Measurements from ENCODE around the gene HSPG2.
"Not testable (repeated sequence)": the region's sequence is repeated elsewhere in the genome, so short reads cannot be mapped to it uniquely, and the experiment has no call there.

HSPG2 gene

GRCh38 chr1:21843208-21843607, 93.9 kb downstream of the HSPG2 start:
- no peak for DNase-seq

- DNase-seq = no peak
These were observed 94.4 kb downstream of the HSPG2 start for GRCh38 chr1:21842606-21843162.

- no peak for DNase-seq
These were observed 95.2 kb downstream of the HSPG2 start for GRCh38 chr1:21841852-21842466.

DNA sequence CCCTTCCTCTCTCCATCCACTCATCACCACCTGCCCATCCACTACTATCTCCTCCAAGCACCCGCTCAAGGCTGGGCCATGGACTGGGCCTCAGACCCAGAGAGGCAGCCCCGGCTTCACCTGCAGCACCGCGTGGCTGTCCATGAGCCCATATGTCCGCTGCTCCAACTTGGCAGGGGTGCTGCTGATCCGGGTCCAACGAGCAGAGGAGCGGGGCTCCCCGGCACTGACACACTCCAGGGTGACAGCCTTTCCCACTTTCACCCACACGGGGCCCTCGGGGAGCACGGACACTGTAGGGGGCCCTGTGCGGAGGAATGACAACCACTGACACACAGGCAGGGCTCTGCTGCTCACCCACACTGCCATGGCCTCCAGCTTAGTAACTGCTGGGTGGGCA, 96.1 kb downstream of the HSPG2 start:
- no peak for DNase-seq

- no peak for DNase-seq
These were observed 97.6 kb downstream of the HSPG2 start for GRCh38 chr1:21839337-21840037.

DNA sequence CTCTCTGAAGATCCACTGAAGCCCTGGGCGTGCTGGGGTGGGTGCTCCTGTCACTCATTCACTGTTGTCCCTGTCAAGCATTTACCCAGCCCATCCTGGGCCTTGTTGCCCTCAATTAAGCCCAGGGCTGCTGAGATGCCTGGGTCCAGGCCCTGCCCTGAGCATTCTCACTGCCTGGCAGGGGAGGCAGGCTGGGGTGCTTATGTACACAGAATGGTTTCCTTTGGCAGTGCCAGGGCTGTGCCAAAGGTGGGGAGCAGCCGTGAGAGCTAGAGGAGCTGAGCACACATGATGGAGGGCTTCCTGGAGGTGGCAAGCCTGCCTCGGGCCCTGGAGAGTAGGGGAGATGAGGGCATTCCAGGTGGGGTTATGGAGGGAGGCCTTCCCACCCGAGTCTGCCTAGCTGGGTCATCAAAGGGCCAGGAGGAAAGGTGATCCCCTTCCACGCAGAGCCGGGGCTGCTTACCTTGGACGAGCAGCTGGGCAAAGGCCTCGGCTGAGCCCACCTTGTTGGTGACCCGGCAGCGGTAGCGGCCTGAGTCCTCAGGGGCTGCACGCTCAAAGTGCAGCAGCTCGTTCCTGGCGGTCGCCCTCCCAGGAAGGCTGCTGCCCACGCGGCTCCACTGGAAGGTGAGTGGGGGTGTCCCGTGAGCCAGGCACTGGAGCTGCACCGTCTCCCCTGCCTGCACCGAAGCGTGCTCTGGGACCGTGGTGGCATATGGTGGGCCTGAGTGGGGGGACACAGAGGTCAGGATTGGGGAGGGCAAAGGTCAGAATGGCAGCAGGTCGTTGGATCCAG, 98.6 kb downstream of the HSPG2 start:
- DNase-seq = no peak

GRCh38 chr1:21837476-21837875, 99.6 kb downstream of the HSPG2 start:
- DNase-seq = no peak

- DNase-seq = no peak
These were observed 100.4 kb downstream of the HSPG2 start for GRCh38 chr1:21836729-21837128.

- DNase-seq = no peak
These were observed 101.1 kb downstream of the HSPG2 start for GRCh38 chr1:21836010-21836409.

DNA sequence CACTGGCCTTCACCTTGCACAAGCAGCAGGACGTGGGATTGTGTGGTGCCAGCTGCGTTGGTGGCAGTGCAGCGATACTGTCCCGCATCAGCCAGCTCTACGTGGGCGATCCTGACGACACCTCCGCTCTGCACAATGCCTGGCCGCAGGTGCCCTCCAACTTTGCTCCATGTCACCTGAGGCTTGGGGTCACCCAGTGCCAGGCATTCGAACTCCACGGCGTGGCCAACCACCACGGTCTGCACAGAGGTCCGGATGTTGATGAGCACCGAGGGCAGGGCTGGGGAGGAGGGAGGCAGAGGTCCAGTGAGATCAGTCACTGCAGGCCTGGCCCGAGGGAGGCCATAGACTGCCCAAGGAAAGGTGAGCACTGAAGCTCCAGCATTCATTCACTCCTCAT, 102.4 kb downstream of the HSPG2 start:
- no peak for DNase-seq

GRCh38 chr1:21834094-21834493, 103.0 kb downstream of the HSPG2 start:
- no peak for DNase-seq

DNA sequence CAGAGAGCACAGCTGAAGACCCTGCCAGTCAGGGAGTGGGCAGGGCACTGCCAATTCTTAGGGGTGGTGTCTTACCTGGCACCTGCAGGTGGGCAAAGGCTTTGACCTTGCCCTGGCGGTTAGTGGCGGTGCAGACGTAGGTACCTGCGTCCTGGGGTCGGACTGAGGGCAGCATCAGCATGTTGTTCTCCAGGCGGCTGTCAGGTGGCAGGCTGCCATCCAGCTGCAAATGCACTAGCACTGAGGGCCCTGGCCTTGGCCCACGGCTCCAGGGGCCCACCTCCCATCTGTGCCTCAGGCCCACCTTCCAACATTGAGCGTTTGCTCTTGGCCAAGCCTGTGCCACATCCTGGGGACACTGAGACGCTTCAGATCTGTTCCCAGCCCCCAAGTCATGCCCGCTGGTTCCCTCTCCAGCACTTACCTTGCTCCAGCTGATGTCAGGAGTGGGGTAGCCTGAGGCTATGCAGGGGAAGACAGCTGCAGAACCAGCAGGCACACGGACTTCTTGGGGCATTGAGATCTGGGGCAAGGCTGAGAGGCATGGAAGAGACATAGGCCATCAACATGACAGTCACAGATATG, 103.6 kb downstream of the HSPG2 start:
- no peak for DNase-seq

- DNase-seq = no peak
These were observed 105.6 kb downstream of the HSPG2 start for GRCh38 chr1:21831454-21831970.

DNA sequence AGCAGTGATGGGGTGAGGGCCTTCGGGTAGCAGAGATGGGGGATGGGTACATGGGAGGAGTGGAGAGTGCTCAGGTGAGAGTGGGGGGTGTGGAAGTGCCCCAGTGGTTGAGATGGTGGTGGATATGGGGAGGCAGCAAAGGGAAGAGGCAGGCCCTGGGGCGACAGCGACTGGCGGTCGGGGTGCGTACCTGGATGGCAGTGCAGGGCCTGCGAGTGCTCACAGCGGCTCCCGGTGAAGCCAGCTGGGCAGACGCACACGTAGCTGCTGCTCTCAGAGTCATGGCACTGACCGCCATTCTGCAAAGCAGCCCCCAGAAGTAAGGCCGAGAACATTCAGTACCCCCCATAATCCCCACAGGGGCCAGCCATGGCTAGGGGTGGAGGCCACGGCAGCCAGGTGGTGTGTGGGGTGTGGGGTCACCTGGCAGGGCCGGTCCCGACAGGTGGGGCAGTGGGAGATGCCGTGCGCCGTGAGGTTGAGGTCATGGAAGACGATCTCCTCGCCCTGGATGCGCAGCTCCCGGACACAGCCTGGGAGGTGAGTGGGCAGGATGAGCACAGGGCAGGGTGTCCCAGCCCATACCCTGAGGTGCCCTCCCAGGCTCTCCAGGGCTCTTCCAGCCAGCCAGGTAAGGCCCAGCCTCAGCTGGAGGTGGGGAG, 106.2 kb downstream of the HSPG2 start:
- no peak for DNase-seq

DNA sequence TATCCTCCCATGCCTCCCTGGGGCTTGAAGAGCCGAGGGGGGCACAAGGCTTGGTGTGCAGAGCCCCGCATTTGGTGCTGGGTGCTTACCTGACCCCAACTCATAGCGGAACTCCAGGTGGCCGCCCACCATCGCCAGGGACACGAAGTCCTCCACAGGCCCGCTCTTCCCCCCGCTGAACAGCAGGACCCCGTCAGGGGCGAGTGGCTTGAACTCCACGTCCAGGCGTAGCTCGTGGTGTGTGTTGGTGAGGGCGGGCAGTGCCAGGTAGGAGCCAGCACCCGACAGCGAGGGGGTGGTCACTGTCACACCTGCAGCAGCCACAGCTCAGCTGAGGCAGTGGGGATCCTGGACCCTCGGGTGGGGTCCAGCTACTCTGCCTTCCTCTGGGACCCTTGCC, 107.8 kb downstream of the HSPG2 start:
- DNase-seq = no peak

GRCh38 chr1:21828506-21829210, 108.5 kb downstream of the HSPG2 start:
- DNase-seq = no peak

DNA sequence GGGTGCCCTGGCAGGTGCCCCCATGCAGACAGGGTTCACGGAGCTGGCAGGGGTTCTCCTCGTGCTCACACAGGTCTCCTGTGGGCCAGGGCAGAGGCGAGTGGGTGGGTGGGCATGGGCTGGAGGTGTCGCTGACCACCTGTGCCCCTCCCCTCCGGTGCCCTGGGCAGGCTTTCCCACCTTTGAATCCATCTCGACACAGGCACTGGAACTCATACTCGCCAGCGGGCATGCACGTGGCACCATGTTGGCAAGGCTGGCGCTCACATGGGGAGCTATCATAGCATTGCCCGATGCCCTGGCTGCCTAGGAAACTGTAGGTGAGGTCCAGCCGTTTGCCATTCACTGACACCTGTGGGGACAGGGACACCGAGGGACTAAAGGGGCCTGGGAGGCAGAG, 109.0 kb downstream of the HSPG2 start:
- no peak for DNase-seq

- no peak for DNase-seq
These were observed 109.9 kb downstream of the HSPG2 start for GRCh38 chr1:21827141-21827679.

DNA sequence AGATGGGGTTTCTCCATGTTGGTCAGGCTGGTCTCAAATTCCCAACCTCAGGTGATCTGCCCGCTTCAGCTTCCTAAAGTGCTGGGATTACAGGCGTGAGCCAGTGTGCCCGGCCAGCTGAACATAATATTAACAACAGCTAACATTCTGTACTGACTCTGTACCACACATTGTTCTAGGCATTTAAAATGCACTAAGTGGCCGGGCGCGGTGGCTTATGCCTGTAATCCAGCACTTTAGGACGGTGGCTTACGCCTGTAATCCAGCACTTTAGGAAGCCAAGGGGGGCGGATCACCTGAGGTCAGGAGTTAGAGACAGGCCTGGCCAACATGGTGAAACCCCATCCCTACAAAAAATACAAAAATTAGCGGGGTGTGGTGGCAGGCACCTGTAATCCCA, 110.4 kb downstream of the HSPG2 start:
- not testable (repeated sequence) for DNase-seq

- no peak for DNase-seq
These were observed 111.7 kb downstream of the HSPG2 start for GRCh38 chr1:21825393-21825792.

- DNase-seq = no peak
These were observed 112.2 kb downstream of the HSPG2 start for GRCh38 chr1:21824926-21825325.

Data from suppressor macrophage (primary cell).